ENCODE results near the gene LRP1. TPM values are rescaled to one million over a fixed set of nuclear protein-coding genes. Genes with fewer than 3 reads are reported as not detected.

LRP1 gene
- total RNA-seq, 1 donor from 2014 or later: 61.0 TPM

GRCh38 chr12:57150400-57151000 lies 22.2 kb downstream of the LRP1 start:
- Histone ChIP-seq H3K27me3 (ENCODE audit: low read depth) (no peaks in the 10 kb centered on the region), H3K4me3 (no peak overlapping the region), H3K27ac (replicated peaks) (peak overlapping the region; percentile 94), H3K4me1 (peaks cover 90% of the 10 kb centered on the region), H3K36me3 (peaks cover 41% of the 10 kb centered on the region), H3K9me3 (replicated peaks) (no peaks in the 10 kb centered on the region)
- intact Hi-C loops (cut with micrococcal nuclease): no loop called here
- no peak for TF ChIP-seq CTCF (IDR thresholded peaks at IDR 0.05; ENCODE audit: borderline replicate concordance)
- DNase-seq: no peak

- TF ChIP-seq CTCF (IDR thresholded peaks at IDR 0.05; ENCODE audit: borderline replicate concordance): no peak
- H3K36me3 ChIP-seq: peaks cover 41% of the 10 kb centered on the region
- intact Hi-C loops (cut with micrococcal nuclease): no loop called here
- no peaks in the 10 kb centered on the region for H3K9me3 ChIP-seq (replicated peaks)
- H3K4me3 ChIP-seq: peak overlapping the region; percentile 19
- peaks cover 75% of the 10 kb centered on the region for H3K4me1 ChIP-seq
- DNase-seq: peak; percentile 61
- no peaks in the 10 kb centered on the region for H3K27me3 ChIP-seq (ENCODE audit: low read depth)
- peak overlapping the region; percentile 94 for H3K27ac ChIP-seq (replicated peaks)
Observed at GRCh38 chr12:57151741-57152630, 23.7 kb downstream of the LRP1 start.

- Histone ChIP-seq H3K4me3 (peak overlapping the region; percentile 19), H3K9me3 (replicated peaks) (no peaks in the 10 kb centered on the region), H3K27me3 (ENCODE audit: low read depth) (no peaks in the 10 kb centered on the region), H3K36me3 (peaks cover 48% of the 10 kb centered on the region), H3K4me1 (peaks cover 69% of the 10 kb centered on the region), H3K27ac (replicated peaks) (peak overlapping the region; percentile 94)
- no peak for TF ChIP-seq CTCF (IDR thresholded peaks at IDR 0.05; ENCODE audit: borderline replicate concordance)
- intact Hi-C loops (cut with micrococcal nuclease): no loop called here
- no peak for DNase-seq
Observed at GRCh38 chr12:57152639-57153038, 24.4 kb downstream of the LRP1 start.

- Histone ChIP-seq H3K27me3 (ENCODE audit: low read depth) (no peaks in the 10 kb centered on the region), H3K4me1 (peaks cover 69% of the 10 kb centered on the region), H3K36me3 (peaks cover 57% of the 10 kb centered on the region), H3K4me3 (no peak overlapping the region), H3K9me3 (replicated peaks) (no peaks in the 10 kb centered on the region), H3K27ac (replicated peaks) (peak overlapping the region; percentile 94)
- no peak for TF ChIP-seq CTCF (IDR thresholded peaks at IDR 0.05; ENCODE audit: borderline replicate concordance)
- intact Hi-C loops (cut with micrococcal nuclease): no loop called here
- DNase-seq: no peak
Observed at GRCh38 chr12:57153415-57153997, 25.2 kb downstream of the LRP1 start.

- peak overlapping the region; percentile 94 for H3K27ac ChIP-seq (replicated peaks)
- DNase-seq: no peak
- peaks cover 69% of the 10 kb centered on the region for H3K4me1 ChIP-seq
- no peaks in the 10 kb centered on the region for H3K27me3 ChIP-seq (ENCODE audit: low read depth)
- H3K4me3 ChIP-seq: no peak overlapping the region
- H3K36me3 ChIP-seq: peaks cover 62% of the 10 kb centered on the region
- H3K9me3 ChIP-seq (replicated peaks): no peaks in the 10 kb centered on the region
- intact Hi-C loops (cut with micrococcal nuclease): no loop called here
- no peak for TF ChIP-seq CTCF (IDR thresholded peaks at IDR 0.05; ENCODE audit: borderline replicate concordance)
Observed at GRCh38 chr12:57154076-57154475, 25.8 kb downstream of the LRP1 start.
